HCT116 (cell line): ENCODE results near the gene DENND5B.

ENCODE experiments used
- EZH2 ChIP-seq: fragments of 200-600 bp; sonication (generic); IDR thresholded peaks from 2 replicates; pipeline ENCODE4 v1.6.1; 2017; ENCODE audit warnings: antibody characterized with exemption, mixed run types
- FOSL1 ChIP-seq: IDR thresholded peaks from 2 replicates; pipeline ENCODE4 v1.6.1; 2012; ENCODE audit warnings: low read depth
- POLR2A ChIP-seq: IDR thresholded peaks from 2 replicates; pipeline ENCODE4 v1.7.0; 2011; ENCODE audit warnings: borderline replicate concordance; ENCODE audit not compliant: insufficient read depth, insufficient read length; ENCODE audit errors: extremely low read depth
- SIN3A ChIP-seq: IDR thresholded peaks from 2 replicates; pipeline ENCODE4 v1.6.1; 2012; ENCODE audit warnings: low read depth
- TF ChIP-seq, protein P1 (sequence below), 3 experiments: fragments of 200-600 bp in 1 of 3; sonication (generic) in 1 of 3; IDR thresholded peaks in 2 of 3; conservative IDR thresholded peaks in 1 of 3; 2 replicates each; pipeline ENCODE4 v1.5.1; 2012 to 2017; ENCODE audit warnings: low read depth in 2 of 3, low read length in 2 of 3, antibody characterized with exemption in 1 of 3, borderline replicate concordance in 1 of 3, control low read depth in 1 of 3, mild to moderate bottlenecking in 1 of 3, mixed read lengths in 1 of 3, mixed run types in 1 of 3, moderate library complexity in 1 of 3; ENCODE audit not compliant: insufficient read depth in 1 of 3
- TF ChIP-seq, protein P2 (sequence below): IDR thresholded peaks from 2 replicates; pipeline ENCODE4 v1.6.1; 2012

DNA sequence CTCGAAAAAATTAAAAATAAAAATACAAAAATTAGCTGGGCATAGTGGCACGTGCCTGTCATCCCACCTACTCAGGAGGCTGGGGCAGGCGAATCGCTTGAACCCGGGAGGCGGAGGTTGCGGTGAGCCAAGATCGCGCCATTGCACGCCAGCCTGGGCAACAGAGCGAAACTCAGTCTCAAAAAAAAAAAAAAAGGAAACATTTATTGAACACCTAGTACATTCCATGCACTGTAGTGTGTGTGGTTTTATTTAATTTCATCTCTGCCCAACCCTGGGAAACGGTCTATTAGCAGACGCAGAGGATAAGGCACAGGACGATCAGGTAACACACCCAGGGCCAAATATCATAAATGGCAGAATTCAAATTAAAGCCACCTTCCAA lies 229.2 kb downstream of the DENND5B start:
- no peak for TF ChIP-seq EZH2
- TF ChIP-seq POLR2A = no peak
- TF ChIP-seq FOSL1 = no peak
- no peak for TF ChIP-seq SIN3A
- TF ChIP-seq, protein P1, sequence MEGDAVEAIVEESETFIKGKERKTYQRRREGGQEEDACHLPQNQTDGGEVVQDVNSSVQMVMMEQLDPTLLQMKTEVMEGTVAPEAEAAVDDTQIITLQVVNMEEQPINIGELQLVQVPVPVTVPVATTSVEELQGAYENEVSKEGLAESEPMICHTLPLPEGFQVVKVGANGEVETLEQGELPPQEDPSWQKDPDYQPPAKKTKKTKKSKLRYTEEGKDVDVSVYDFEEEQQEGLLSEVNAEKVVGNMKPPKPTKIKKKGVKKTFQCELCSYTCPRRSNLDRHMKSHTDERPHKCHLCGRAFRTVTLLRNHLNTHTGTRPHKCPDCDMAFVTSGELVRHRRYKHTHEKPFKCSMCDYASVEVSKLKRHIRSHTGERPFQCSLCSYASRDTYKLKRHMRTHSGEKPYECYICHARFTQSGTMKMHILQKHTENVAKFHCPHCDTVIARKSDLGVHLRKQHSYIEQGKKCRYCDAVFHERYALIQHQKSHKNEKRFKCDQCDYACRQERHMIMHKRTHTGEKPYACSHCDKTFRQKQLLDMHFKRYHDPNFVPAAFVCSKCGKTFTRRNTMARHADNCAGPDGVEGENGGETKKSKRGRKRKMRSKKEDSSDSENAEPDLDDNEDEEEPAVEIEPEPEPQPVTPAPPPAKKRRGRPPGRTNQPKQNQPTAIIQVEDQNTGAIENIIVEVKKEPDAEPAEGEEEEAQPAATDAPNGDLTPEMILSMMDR (IDR thresholded peaks at IDR 0.05 in 2 of 3, conservative IDR thresholded peaks at IDR 0.05 in 1 of 3; ENCODE audit: borderline replicate concordance in 1 of 3, insufficient read depth in 1 of 3, low read depth in 2 of 3, low read length in 2 of 3) = no peak
- TF ChIP-seq, protein P2, sequence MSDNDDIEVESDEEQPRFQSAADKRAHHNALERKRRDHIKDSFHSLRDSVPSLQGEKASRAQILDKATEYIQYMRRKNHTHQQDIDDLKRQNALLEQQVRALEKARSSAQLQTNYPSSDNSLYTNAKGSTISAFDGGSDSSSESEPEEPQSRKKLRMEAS = no peak
